GM19395 (cell line): ENCODE measurements around the gene TMEM150A.
"Not testable (repeated sequence)": the region's sequence is repeated elsewhere in the genome, so short reads cannot be mapped to it uniquely, and the experiment has no call there.

Experiments
- ATAC-seq: cut with Tn5 transposase; IDR thresholded peaks from one replicate; pipeline ENCODE4 v1.9.1; 2021; ENCODE audit warnings: mild to moderate bottlenecking, moderate library complexity; ENCODE audit not compliant: unreplicated experiment

TMEM150A gene

GRCh38 chr2:85577386-85578242 is 24.9 kb downstream of the TMEM150A start, which contains the start of gene VAMP8:
TSS of gene VAMP8 (plus strand) at chr2:85577586. CDS start at chr2:85577647, 61 bp downstream.
- ATAC-seq, result peak; percentile 60

- no peak for ATAC-seq
Measured at GRCh38 chr2:85577063-85577385, 25.5 kb downstream of the TMEM150A start.

- ATAC-seq, result no peak
Measured at GRCh38 chr2:85575739-85576138, 26.8 kb downstream of the TMEM150A start.

GRCh38 chr2:85566265-85566664 is 36.2 kb downstream of the TMEM150A start:
- no peak for ATAC-seq

- no peak for ATAC-seq
Measured at GRCh38 chr2:85564144-85564563, 38.3 kb downstream of the TMEM150A start.

GRCh38 chr2:85561280-85562212 is 41.0 kb downstream of the TMEM150A start, which contains the start of gene GGCX:
TSS of gene GGCX (minus strand) at chr2:85561493. CDS start at chr2:85561428, 65 bp downstream.
- ATAC-seq, result peak; percentile 90

GRCh38 chr2:85560812-85561279 is 41.7 kb downstream of the TMEM150A start:
- ATAC-seq, result peak; percentile 25

GRCh38 chr2:85560403-85560726 is 42.1 kb downstream of the TMEM150A start:
- not testable (repeated sequence) for ATAC-seq

- no peak for ATAC-seq
Measured at GRCh38 chr2:85558160-85558559, 44.3 kb downstream of the TMEM150A start.

- no peak for ATAC-seq
Measured at GRCh38 chr2:85557130-85557529, 45.4 kb downstream of the TMEM150A start.

GRCh38 chr2:85554980-85555612 is 47.4 kb downstream of the TMEM150A start:
- ATAC-seq, result no peak

- no peak for ATAC-seq
Measured at GRCh38 chr2:85553184-85553583, 49.3 kb downstream of the TMEM150A start.

- peak; percentile 74 for ATAC-seq
Measured at GRCh38 chr2:85551698-85552678, 50.5 kb downstream of the TMEM150A start.

GRCh38 chr2:85550486-85550885 is 52.0 kb downstream of the TMEM150A start:
- ATAC-seq, result no peak

GRCh38 chr2:85549826-85550225 is 52.7 kb downstream of the TMEM150A start:
- no peak for ATAC-seq

GRCh38 chr2:85549095-85549494 is 53.4 kb downstream of the TMEM150A start:
- no peak for ATAC-seq

- ATAC-seq, result no peak
Measured at GRCh38 chr2:85548608-85548900, 53.9 kb downstream of the TMEM150A start.
